ENCODE measurements around the gene CKAP2.

Gene CKAP2

DNA sequence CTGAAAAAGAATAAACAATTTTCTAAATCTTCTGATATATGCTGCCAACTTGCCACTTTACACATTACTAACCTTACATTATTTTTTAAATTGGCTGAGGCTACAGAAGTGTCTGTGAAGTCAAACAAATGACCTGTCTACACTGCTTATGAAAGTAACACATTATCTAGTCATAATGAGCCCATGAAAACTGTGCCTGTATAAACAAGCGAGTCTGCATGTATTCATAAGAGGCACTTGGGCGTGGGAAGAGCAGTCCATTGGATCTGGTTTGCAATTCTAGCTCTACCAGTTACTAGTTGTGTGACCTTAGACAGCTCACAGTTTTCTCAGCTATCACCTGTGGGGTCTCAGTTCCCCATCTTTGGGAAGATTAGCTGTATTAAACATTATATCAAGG is 7.9 kb upstream of the CKAP2 start:
- Histone ChIP-seq H3K4me3 (ENCODE audit: low read length, poor library complexity, severe bottlenecking) (peak overlapping the region; percentile 78), H3K36me3 (ENCODE audit: insufficient read depth, low read length) (peaks cover 4% of the 10 kb centered on the region; the same call in 1 of the 2 replicates)

GRCh38 chr13:52447815-52448552 is 7.3 kb upstream of the CKAP2 start:
- peaks cover 66% of the 10 kb centered on the region for H3K79me2 ChIP-seq (ENCODE audit: insufficient read depth, low read length)
- peak overlapping the region; percentile 79 for H3K9ac ChIP-seq (ENCODE audit: low read depth, low read length, poor library complexity, severe bottlenecking)
- H3F3A ChIP-seq (ENCODE audit: low read depth) = no peaks in the 10 kb centered on the region; the same call in 1 of the 2 replicates
- H3K9me2 ChIP-seq (replicated peaks; ENCODE audit: low read depth, low read length) = no peaks in the 10 kb centered on the region
- peaks cover 41% of the 10 kb centered on the region for H4K20me1 ChIP-seq (ENCODE audit: insufficient read depth, low read length, poor library complexity, severe bottlenecking)
- peaks cover 37% of the 10 kb centered on the region for H3K4me1 ChIP-seq (ENCODE audit: insufficient read depth, low read length, poor library complexity, severe bottlenecking)
- peaks cover 4% of the 10 kb centered on the region; the same call in 1 of the 2 replicates for H3K36me3 ChIP-seq (ENCODE audit: insufficient read depth, low read length)
- no peak for TF ChIP-seq EZH2phosphoT487 (IDR thresholded peaks at IDR 0.05; ENCODE audit: borderline replicate concordance)
- TF ChIP-seq, protein P1, sequence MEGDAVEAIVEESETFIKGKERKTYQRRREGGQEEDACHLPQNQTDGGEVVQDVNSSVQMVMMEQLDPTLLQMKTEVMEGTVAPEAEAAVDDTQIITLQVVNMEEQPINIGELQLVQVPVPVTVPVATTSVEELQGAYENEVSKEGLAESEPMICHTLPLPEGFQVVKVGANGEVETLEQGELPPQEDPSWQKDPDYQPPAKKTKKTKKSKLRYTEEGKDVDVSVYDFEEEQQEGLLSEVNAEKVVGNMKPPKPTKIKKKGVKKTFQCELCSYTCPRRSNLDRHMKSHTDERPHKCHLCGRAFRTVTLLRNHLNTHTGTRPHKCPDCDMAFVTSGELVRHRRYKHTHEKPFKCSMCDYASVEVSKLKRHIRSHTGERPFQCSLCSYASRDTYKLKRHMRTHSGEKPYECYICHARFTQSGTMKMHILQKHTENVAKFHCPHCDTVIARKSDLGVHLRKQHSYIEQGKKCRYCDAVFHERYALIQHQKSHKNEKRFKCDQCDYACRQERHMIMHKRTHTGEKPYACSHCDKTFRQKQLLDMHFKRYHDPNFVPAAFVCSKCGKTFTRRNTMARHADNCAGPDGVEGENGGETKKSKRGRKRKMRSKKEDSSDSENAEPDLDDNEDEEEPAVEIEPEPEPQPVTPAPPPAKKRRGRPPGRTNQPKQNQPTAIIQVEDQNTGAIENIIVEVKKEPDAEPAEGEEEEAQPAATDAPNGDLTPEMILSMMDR (conservative IDR thresholded peaks at IDR 0.05; ENCODE audit: low read length) = no peak
- no peak overlapping the region for H2AFZ ChIP-seq (ENCODE audit: low read length)
- H3K4me3 ChIP-seq (ENCODE audit: low read length, poor library complexity, severe bottlenecking) = peak overlapping the region; percentile 78
- H3K4me2 ChIP-seq (ENCODE audit: low read depth, low read length, poor library complexity, severe bottlenecking) = peak overlapping the region; percentile 89
- no peaks in the 10 kb centered on the region for H3K27me3 ChIP-seq (ENCODE audit: insufficient read depth, low read length, poor library complexity, severe bottlenecking)
- H3K9me3 ChIP-seq (ENCODE audit: insufficient read depth, low read depth, low read length) = no peaks in the 10 kb centered on the region

More for the DNA sequence above, 7.9 kb upstream of the CKAP2 start:
- Histone ChIP-seq H2AFZ (ENCODE audit: low read length) (no peak overlapping the region), H3K9me2 (replicated peaks; ENCODE audit: low read depth, low read length) (no peaks in the 10 kb centered on the region), H3K9ac (ENCODE audit: low read depth, low read length, poor library complexity, severe bottlenecking) (peak overlapping the region; percentile 79), H3F3A (ENCODE audit: low read depth) (no peaks in the 10 kb centered on the region; the same call in 1 of the 2 replicates), H3K4me2 (ENCODE audit: low read depth, low read length, poor library complexity, severe bottlenecking) (peak overlapping the region; percentile 89), H3K4me1 (ENCODE audit: insufficient read depth, low read length, poor library complexity, severe bottlenecking) (peaks cover 41% of the 10 kb centered on the region), H3K27me3 (ENCODE audit: insufficient read depth, low read length, poor library complexity, severe bottlenecking) (no peaks in the 10 kb centered on the region), H3K79me2 (ENCODE audit: insufficient read depth, low read length) (peaks cover 72% of the 10 kb centered on the region), H4K20me1 (ENCODE audit: insufficient read depth, low read length, poor library complexity, severe bottlenecking) (peaks cover 41% of the 10 kb centered on the region), H3K9me3 (ENCODE audit: insufficient read depth, low read depth, low read length) (no peaks in the 10 kb centered on the region)
- TF ChIP-seq EZH2phosphoT487 (IDR thresholded peaks at IDR 0.05; ENCODE audit: borderline replicate concordance) = no peak
- TF ChIP-seq, protein P1 (conservative IDR thresholded peaks at IDR 0.05; ENCODE audit: low read length) = no peak

- H4K20me1 ChIP-seq (ENCODE audit: insufficient read depth, low read length, poor library complexity, severe bottlenecking) = peaks cover 35% of the 10 kb centered on the region
- peak overlapping the region; percentile 79 for H3K9ac ChIP-seq (ENCODE audit: low read depth, low read length, poor library complexity, severe bottlenecking)
- H3K4me2 ChIP-seq (ENCODE audit: low read depth, low read length, poor library complexity, severe bottlenecking) = peak overlapping the region; percentile 89
- H3K79me2 ChIP-seq (ENCODE audit: insufficient read depth, low read length) = peaks cover 68% of the 10 kb centered on the region
- H3K4me3 ChIP-seq (ENCODE audit: low read length, poor library complexity, severe bottlenecking) = peak overlapping the region; percentile 78
- peaks cover 4% of the 10 kb centered on the region; the same call in 1 of the 2 replicates for H3K36me3 ChIP-seq (ENCODE audit: insufficient read depth, low read length)
- TF ChIP-seq, protein P1 (conservative IDR thresholded peaks at IDR 0.05; ENCODE audit: low read length) = no peak
- no peak for TF ChIP-seq EZH2phosphoT487 (IDR thresholded peaks at IDR 0.05; ENCODE audit: borderline replicate concordance)
- H3F3A ChIP-seq (ENCODE audit: low read depth) = no peaks in the 10 kb centered on the region; the same call in 1 of the 2 replicates
- peaks cover 42% of the 10 kb centered on the region for H3K4me1 ChIP-seq (ENCODE audit: insufficient read depth, low read length, poor library complexity, severe bottlenecking)
- no peaks in the 10 kb centered on the region for H3K27me3 ChIP-seq (ENCODE audit: insufficient read depth, low read length, poor library complexity, severe bottlenecking)
- no peaks in the 10 kb centered on the region for H3K9me3 ChIP-seq (ENCODE audit: insufficient read depth, low read depth, low read length)
- peak overlapping the region; percentile 52 for H2AFZ ChIP-seq (ENCODE audit: low read length)
- H3K9me2 ChIP-seq (replicated peaks; ENCODE audit: low read depth, low read length) = no peaks in the 10 kb centered on the region
Observed at GRCh38 chr13:52449331-52450011, 5.8 kb upstream of the CKAP2 start.
